Stomach (tissue), 9 donors: Measurements from ENCODE around the gene PHF1. TPM values are rescaled to one million over a fixed set of nuclear protein-coding genes. Genes with fewer than 3 reads are reported as not detected.

Source experiments
- DNase-seq, 2 donors: peaks; one replicate each; pipeline versions ENCODE4 v3.0.0 to v3.0.0-alpha.2; 2013 to 2019
- H3K27ac ChIP-seq, 5 donors: fragments of 200-600 bp in 4 of 5; sonication (generic) in 4 of 5; one replicate each; pipeline ENCODE4 v1.5.1; 2013 to 2019; ENCODE audit warnings: mild to moderate bottlenecking in 1 of 5, moderate library complexity in 1 of 5
- H3K27me3 ChIP-seq, 3 donors: fragments of 200-600 bp; sonication (generic); one replicate each; pipeline ENCODE4 v1.5.1; 2017 to 2019; ENCODE audit warnings: mixed run types in 1 of 3
- H3K36me3 ChIP-seq, 4 donors: fragments of 200-600 bp; sonication (generic); 1 replicate in 3 of 4; 2 replicates in 1 of 4; pipeline ENCODE4 v1.5.1; 2016 to 2019
- H3K4me1 ChIP-seq, 4 donors: fragments of 200-600 bp; sonication (generic); one replicate each; pipeline ENCODE4 v1.5.1; 2016 to 2019
- H3K4me3 ChIP-seq, 4 donors: fragments of 200-600 bp; sonication (generic) in 3 of 4; one replicate each; pipeline ENCODE4 v1.5.1; 2016 to 2019; ENCODE audit warnings: mild to moderate bottlenecking in 1 of 4
- H3K9me3 ChIP-seq, 4 donors: fragments of 200-600 bp; sonication (generic); one replicate each; pipeline ENCODE4 v1.5.1; 2016 to 2019
- CTCF ChIP-seq, 7 experiments: fragments of 450-650 bp in 4 of 7; fragments of 200-600 bp in 3 of 7; sonication (generic) in 3 of 7; IDR thresholded peaks; one replicate each; pipeline ENCODE4 v1.5.1; 2016 to 2019; ENCODE audit warnings: antibody characterized with exemption in 7 of 7, control low read depth in 2 of 7, mild to moderate bottlenecking in 1 of 7
- EP300 ChIP-seq: sonication (generic); formaldehyde crosslinking; IDR thresholded peaks from one replicate; pipeline ENCODE4 v1.6.1; 2017; ENCODE audit warnings: antibody characterized with exemption
- POLR2A ChIP-seq, 4 donors: fragments of 450-650 bp; IDR thresholded peaks; one replicate each; pipeline ENCODE4 v1.6.1; 2016; ENCODE audit warnings: antibody characterized with exemption in 4 of 4, control low read depth in 2 of 4, mild to moderate bottlenecking in 1 of 4, moderate library complexity in 1 of 4
- POLR2AphosphoS5 ChIP-seq, 3 donors: sonication (generic); formaldehyde crosslinking; IDR thresholded peaks; one replicate each; pipeline ENCODE4 v1.6.1; 2016; ENCODE audit warnings: antibody characterized with exemption in 3 of 3
- WGBS, 5 donors: extraction: QIAGEN DNeasy Blood & Tissue Kit in 3 of 5; methylation state at CpG; one replicate each; pipeline versions ENCODE4 v1.1.5 to v1.1.7; 2013 to 2018; 5-methylcytosine and 5-hydroxymethylcytosine counted together
- intact Hi-C: fragments of 100-400 bp; cut with DNase I; formaldehyde crosslinking; loops from one replicate; pipeline ENCODE4 v1.15.1; 2023; ENCODE audit warnings: low total_unique reads
- polyA plus RNA-seq, 3 donors: library from polyadenylated mRNA; stranded (reverse); fragments of 200-250 nt; gene quantifications; one replicate each; pipeline ENCODE4 v1.2.3, GENCODE V29; 2013
- total RNA-seq, 5 donors: library from RNA; depleted of rRNA; stranded (reverse); fragments of >200 nt; gene quantifications; one replicate each; pipeline versions ENCODE4 v1.1.0 to v1.2.3, GENCODE V29; 2014 to 2016
- donor health status: healthy with polysubstance abuse.
- donor health status: Bipolar disorder and iron deficiency.
- donor health status: healthy.

PHF1 gene
- total and polyA plus RNA-seq, 8 donors = 22.0 to 125 (median 69.4) TPM

GRCh38 chr6:33452496-33452895, 41.7 kb downstream of the PHF1 start:
- Histone ChIP-seq H3K27me3 (no peaks in the 10 kb centered on the region), H3K4me3 (no peak overlapping the region), H3K9me3 (no peaks in the 10 kb centered on the region), H3K4me1 (peaks cover 18 to 47% (median 29%) of the 10 kb centered on the region in 4 donors), H3K27ac (peak overlapping the region in 2 of 5 donors; percentile 87), H3K36me3 (peaks cover 0 to 36% (median 34%) of the 10 kb centered on the region in 4 donors)
- no peak for DNase-seq
- intact Hi-C loops = no loop called here
- WGBS, 5 donors = 83 to 90% (median 85%) methylated on average over 3 to 4 of the region's 4 CpGs
- TF ChIP-seq POLR2AphosphoS5 (IDR thresholded peaks at IDR 0.05) = no peak
- TF ChIP-seq EP300 = no peak
- no peak for TF ChIP-seq CTCF (IDR thresholded peaks at IDR 0.05)
- no peak for TF ChIP-seq POLR2A (IDR thresholded peaks at IDR 0.05)

GRCh38 chr6:33453393-33454008, 42.7 kb downstream of the PHF1 start:
- Histone ChIP-seq H3K27ac (peak overlapping the region in 4 of 5 donors; percentile 80 to 87 (median 86)), H3K4me3 (peak overlapping the region; percentile 76 to 86 (median 78)), H3K4me1 (peaks cover 18 to 47% (median 29%) of the 10 kb centered on the region in 4 donors), H3K36me3 (peaks cover 0 to 26% (median 24%) of the 10 kb centered on the region in 4 donors), H3K27me3 (no peaks in the 10 kb centered on the region), H3K9me3 (no peaks in the 10 kb centered on the region)
- WGBS, 5 donors = 0 to 2% (median 1%) methylated on average over 12 of the region's 12 CpGs
- TF ChIP-seq EP300 = no peak
- TF ChIP-seq POLR2AphosphoS5 (IDR thresholded peaks at IDR 0.05) = no peak
- TF ChIP-seq POLR2A (IDR thresholded peaks at IDR 0.05) = no peak
- TF ChIP-seq CTCF (IDR thresholded peaks at IDR 0.05) = no peak
- DNase-seq = no peak
- intact Hi-C loops = no loop called here

DNA sequence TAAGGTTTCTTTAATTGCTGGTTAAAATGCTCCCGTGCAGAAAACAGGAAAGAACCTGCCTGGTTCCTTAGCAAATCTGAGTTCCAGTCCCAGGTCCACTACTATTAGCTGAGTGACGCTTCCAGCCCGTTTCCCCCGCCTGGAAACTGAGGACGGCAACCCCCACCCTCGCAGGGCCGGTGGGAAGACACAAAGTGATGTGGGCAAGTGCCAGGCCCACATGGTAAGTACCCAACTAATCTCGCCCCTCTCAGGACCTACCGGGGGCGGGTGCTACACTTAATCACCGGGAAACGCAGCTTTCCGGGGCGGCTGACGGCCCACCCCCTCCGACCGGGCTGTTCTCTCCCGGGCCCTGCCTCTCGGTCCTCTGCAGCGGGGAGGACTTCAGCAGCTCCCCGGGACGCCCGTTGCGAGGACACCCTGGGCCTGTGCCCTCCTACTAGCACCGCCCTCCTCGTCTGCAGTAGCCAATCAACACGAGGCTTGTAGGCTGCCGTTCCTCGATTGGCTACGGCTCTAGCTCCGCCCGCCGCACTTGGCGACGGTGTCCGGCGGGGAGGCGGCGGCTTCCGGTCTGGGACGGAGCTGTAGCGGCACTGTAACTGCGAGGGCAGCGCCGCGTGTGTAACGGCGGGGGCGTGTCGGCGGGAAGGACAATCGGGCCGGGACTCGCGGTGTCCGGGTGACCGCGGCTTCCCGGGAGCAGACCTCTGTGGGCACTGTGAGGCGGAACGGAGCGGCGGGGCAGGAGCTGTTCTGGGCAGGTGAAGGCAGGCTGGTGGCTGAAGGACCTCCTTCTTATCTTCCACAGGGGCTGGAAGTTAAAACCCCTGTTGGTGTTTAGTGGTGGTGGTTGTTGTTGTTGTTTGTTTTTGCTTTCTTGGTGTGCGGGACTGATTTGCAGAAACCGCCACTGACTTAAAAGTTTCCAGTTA, 43.5 kb downstream of the PHF1 start, which contains the start of gene ZBTB9:
Gene ZBTB9, plus strand, starts transcription at position 568 of the 938 bp plus-strand sequence. CDS start 525 bp downstream, outside the sequence.
- 0 to 1% (median 0%) methylated on average over 13 to 65 of the region's 65 CpGs for WGBS, 5 donors
- peak within 1 kb of the TSS; percentile 76 to 86 (median 78) for H3K4me3 ChIP-seq
- TF ChIP-seq POLR2AphosphoS5 (IDR thresholded peaks at IDR 0.05) (peak; percentile 76 to 97 (median 93)), POLR2A (IDR thresholded peaks at IDR 0.05) (peak in 2 of 4 donors; percentile 45 to 64), CTCF (IDR thresholded peaks at IDR 0.05) (no peak), EP300 (no peak)
- intact Hi-C loops = no loop called here
- H3K27me3 ChIP-seq = no peaks in the 10 kb centered on the region
- H3K9me3 ChIP-seq = no peaks in the 10 kb centered on the region
- DNase-seq = peak; percentile 98 to 99
- H3K4me1 ChIP-seq = peaks cover 18 to 47% (median 29%) of the 10 kb centered on the region in 4 donors
- peaks cover 0 to 19% (median 17%) of the 10 kb centered on the region in 4 donors for H3K36me3 ChIP-seq
- H3K27ac ChIP-seq = peak within 1 kb of the TSS; percentile 73 to 87 (median 86)

- H3K9me3 ChIP-seq = no peaks in the 10 kb centered on the region
- H3K36me3 ChIP-seq = peaks cover 0 to 19% (median 14%) of the 10 kb centered on the region in 4 donors
- peak overlapping the region in 3 of 5 donors; percentile 80 to 87 (median 87) for H3K27ac ChIP-seq
- TF ChIP-seq CTCF (IDR thresholded peaks at IDR 0.05) (no peak), POLR2A (IDR thresholded peaks at IDR 0.05) (no peak), EP300 (no peak), POLR2AphosphoS5 (IDR thresholded peaks at IDR 0.05) (no peak)
- intact Hi-C loops = no loop called here
- H3K4me1 ChIP-seq = peaks cover 18 to 45% (median 29%) of the 10 kb centered on the region in 4 donors
- no peak for DNase-seq
- peak overlapping the region; percentile 76 to 86 (median 78) for H3K4me3 ChIP-seq
- H3K27me3 ChIP-seq = no peaks in the 10 kb centered on the region
- 39 to 46% (median 43%) methylated on average over 16 of the region's 16 CpGs for WGBS, 5 donors
Measured at GRCh38 chr6:33455051-33455450, 44.2 kb downstream of the PHF1 start.
